NCI-H510A treated with DMSO at 0.1 percent for 48 hours (cell line): ENCODE results near the gene ITGA11.

ENCODE experiments used
- DNase-seq: peaks from one replicate; lab custom pipeline; 2025; lab: John Stamatoyannopoulos, UW

ITGA11 gene

DNA sequence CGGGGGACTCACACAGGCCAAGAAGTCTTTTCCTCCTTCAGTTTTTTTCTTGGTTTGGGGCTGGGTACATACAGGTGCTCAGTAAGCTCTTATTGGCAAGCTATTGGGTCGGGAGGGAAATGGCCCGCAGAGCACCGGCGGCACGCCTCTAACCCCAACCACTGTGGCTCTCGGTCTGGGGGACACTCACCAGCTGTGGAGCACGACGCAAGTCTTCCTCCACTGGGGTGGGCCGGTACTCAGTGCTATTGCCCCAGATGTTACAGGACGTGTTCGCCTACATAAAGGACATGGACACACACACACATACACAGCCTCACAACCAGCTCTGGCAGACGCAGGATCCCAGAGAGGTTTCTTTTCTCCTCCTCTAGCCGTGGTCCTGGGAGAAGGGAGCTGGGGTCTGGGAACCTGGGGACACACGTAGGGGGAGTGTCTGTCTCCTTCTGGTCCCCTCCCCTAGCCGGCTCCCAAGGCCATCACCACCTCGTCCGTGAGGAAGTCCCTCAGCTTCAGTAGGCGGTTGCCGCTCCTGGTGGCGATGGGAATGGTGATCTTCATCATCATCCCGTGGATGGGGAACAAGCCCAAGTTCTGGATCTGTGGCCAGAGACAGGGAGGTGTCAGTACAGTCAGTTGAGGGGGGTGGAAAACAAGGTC lies 121.0 kb downstream of the ITGA11 start:
- no peak for DNase-seq

DNA sequence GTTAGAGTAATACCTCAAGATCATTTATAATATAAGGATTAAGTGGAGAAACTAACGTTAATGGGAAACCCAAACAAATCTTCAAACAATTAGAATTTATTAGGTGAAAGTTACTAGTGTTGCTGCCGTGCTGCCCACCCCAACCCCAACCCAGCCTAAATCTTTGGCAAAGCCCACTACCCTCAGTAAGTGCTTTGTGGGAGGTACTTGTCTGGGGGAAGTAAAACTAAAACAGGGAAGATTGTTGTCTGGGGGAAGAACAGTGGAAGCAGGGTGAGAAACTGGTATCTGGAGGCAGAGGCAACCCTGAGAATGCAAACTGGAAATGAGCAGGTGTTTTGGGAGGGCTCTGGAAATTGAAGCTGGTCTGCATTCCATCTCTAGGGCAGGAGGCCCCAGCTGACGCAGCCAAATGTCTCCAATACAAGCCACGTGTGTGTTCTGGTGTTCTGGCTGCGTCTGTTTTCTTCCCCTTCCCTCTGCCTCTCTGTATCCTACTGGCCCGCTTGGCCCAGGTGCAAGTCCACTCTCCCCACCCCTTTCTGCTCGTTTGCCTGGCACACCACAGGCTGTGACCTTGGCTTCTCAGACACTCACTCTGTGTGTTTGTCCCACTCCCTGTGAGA lies 121.7 kb downstream of the ITGA11 start:
- no peak for DNase-seq

DNA sequence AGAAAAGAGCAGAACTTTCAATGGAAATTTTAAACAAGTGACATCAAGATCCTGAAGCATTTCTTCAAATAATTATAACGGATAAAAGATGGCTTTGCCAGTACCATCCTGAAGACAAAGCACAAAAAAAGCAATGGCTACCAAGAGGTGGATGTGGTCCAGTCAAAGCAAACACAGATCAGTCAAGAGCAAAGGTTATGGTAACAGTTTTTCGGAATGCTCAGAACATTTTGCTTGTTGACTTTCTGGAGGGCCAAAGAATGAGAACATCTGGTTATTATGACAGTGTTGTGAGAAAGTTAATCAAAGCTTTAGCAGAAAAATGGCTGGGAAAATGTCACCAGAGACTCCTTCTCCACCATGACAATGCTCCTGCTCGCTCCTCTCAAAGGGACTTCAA lies 122.9 kb downstream of the ITGA11 start:
- DNase-seq = no peak

DNA sequence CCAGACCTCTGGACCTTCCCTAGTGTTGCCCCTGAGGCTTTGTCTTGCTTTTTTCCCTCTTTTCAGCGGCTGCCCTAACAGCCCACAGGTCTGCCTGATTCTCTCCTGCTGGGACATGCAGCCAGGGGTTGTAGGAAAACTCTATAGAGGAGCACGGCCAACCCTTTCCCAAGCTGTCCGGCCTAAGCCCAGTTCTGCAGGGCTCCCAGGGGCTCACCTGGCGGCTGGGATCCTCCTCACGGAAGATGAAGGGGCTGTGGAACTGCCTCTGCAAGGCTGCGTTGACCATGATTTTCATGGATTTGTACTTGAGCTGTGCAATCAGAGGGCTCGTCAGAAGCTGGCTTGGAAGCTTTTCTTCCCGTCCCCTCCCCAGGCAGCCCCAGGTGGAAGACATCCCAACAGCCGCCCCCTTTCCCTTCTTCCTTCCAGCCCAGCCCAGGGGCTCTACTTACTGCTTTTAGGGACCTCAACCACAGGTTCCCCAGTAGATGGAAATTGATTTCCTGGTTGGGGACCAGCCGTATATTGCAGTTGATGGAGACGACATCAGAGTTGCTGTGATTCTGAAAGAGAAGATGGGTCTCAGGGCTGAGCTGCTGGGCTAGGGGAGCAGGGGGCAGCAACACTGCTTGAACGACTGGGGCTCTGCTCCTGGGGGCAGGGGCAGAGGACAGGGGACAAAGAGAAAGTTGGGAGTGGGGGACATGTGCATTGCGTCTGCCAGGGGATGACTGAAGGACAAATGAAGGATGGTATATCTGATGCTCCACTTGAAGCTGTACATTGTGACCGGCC lies 124.6 kb downstream of the ITGA11 start:
- DNase-seq = no peak

DNA sequence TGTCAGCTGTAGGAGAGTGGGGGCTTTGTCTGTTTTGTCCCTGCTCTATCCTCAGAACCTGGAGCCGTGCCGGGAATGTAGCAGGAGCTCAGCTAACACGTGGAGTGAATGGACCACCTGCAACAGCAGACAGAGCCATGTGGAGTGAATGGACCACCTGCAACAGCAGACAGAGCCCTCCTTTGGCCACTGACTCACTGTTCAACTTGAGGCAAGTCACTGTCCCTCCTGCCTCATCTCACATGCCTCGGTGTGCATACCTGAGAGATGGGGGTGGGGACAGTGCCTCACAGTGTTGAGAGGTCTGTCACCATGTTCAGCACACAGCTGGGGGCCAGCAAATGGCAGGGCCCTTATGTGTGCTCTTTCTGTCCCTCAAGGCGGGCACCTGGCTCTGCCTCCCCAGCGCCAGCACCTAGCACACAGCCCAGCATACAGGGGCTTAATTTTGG lies 126.5 kb downstream of the ITGA11 start:
- DNase-seq = no peak

DNA sequence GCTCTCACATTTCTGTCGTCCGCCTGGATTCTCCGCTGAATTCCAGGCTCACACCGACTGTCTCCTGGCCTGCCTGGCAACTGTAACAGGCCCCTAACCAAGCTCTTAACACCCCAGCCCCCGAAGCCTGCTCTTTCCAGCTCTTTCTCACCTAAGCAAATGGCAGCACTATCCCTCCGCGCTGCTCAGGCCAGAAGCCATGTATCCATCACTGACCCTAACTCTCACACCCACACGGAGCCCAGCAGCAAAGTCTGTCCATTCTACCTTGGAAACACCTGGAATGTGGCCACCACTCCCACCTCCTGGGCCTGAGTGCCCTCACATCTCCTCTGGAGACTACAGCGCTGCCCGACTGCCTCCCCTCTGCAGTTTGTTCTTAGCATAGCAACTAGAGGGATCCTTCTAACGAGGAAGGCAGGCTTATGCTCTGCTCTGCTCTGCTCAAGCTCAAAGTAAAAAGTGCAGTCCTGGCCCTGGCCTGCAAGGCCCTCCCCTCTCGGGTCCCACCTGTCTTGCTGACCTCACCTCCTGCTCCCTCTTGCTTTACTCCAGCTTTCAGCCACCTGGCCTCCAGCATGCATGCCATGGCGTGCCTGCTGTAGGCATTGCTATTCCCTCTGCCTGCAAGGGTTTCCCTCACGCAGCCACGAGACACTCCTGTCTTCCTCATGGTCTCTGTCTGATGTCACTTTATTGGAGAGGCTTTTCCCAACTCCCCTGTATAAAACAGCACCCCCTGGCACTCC lies 127.2 kb downstream of the ITGA11 start:
- DNase-seq = peak; percentile 26

DNA sequence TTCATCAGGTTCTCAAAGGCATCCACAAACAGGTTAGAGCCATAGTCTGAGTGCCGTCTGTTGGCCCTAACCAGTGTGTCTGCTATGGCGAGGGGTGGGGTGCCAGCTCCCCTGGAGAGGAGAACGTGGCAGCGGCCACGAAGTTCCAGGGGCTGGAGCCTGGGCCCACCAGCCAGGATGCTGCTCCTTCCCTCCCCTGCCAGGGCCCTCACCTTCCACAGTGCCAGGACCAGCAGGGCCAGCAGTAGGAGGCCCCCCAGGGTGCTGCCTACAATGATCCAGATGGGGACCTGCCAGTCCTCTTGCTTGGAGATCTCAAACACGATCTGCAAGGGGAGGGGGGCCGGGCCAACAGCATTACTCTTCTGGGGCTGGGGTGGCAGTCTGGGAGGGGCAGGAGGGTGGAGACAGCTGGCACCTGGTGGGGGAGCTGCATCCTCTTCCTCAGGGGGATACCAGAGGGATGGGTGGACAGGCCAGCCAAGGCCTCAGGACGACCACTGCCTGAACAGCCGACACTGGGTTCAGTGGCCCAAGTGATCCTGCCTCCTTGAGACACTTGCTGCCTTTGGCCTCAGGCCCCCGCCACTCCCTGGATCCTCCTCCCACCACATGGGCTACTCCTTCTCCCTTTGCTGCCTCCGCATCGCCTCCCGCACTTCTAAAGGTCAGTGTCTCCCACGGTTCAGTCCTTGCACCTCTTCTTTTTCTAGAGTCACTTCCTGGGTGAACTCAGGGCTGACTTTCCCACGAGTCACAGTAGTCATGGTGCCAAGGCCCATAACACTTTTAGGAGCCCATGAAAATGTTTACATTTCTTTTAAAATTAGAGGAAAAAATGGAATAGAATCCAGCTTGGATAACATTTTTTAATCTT lies 128.2 kb downstream of the ITGA11 start:
- no peak for DNase-seq

DNA sequence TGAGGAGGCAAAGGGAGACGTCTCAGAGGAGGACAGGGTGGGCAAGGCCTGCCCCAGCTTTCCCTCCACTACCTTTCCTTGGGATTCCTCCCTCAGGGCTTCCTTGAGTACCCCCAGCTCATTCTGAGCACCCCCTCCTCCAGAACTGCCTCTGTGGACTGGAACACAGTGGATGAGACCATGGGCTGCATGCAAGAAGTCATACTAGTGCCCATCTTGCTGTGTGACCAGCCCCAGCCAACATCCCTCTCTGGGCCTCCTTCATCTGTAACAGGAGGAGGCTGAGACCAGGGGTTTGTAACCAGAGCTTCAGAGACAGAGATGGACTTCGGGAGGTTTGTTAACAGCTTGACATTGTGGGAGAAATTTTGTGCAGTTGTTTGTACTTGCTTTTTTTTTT lies 128.8 kb downstream of the ITGA11 start:
- no peak for DNase-seq

DNA sequence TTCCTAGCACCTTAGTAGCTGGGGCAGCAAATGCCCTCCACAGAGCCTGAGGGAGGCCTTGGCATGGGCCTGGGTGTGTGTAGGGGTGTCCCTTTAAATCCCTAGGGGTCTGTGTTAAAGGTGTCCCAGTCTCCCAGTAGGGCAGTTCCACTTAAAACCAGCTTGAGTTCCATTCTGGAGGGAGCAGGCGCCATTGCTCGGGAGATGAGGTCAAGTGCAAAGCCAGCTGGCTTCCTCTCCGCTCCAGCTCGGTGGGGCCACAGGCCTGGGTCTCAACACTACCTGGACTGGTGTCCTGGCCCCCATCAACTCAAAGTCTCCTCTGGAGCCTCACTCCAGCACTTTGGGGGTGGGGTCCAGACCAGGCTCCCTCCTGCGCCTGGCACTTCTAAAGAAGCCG lies 129.2 kb downstream of the ITGA11 start:
- no peak for DNase-seq

DNA sequence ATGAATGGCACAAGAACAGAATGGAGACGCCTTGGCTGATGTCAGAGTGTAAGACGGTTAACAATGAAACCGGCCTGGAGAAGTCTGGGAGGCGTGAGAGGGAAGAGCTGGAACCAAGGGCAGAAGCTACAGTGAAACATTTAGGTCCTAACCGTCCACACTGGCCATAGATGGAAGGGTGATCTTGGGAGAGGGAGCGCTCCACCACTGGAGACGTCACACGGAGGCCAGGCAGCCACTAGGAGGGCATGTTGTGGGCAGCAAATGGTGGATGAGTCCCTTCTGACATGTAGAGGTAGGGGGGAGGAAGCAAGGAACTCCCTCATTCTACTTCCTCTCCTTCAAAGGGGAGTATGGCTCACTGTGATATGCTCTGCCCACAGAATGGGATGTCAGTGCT lies 130.7 kb downstream of the ITGA11 start:
- no peak for DNase-seq

DNA sequence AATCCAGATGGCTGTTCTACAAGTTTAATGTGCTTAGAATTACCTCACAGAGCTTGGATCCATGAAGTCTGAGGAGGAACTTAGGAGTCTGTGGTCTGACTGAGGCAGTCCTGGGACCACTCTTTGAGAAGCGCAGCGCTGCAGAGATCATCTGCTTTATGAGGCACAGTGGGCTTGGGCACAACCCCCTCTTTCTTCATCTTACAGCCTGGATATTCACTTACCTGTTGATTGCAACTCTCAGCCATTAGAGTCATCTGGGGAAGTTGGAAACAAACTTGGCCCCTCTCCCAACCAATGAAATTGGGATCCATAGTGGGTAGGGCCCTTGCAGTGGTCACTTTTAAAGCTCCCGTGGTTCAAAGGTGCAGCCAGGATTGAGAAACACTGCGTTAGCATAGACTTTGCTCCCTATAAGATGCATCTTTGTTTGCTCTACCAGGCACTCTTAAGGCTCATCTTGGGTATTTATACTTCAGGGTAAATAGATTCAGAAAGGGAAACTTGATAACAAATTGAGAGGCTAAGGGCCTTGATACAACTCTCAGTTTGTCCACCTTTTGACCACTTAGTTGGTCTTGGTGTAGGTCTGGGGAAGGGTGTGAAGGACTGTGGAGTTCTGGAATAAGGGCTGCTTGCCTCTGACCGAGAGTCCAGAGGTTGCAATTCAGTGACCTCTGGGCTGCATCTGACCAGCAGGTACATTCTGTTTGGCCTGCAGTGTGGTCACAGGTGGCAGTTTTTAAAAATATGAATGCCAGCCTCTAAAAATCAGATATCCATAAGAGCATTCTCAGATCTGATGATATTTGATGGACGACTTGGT lies 131.6 kb downstream of the ITGA11 start:
- DNase-seq = no peak

DNA sequence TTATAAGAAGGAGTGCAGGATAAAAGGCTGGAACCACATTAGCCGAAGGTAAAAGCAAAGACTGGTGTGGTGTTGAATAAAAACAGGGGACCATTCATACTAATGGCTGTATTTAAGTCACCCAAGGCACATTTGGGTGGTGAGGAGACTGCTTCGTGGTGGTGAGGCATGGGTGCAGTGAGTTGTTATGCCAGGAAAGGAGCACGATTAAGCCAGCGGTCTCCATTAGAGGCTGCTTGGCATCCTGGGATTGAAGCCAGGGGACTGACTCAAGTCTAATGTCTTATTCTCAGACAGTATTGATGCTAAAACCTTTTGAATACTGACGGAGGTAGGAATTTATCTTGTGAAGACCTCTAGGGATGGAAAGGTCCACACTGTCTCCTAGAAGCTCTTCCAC lies 132.5 kb downstream of the ITGA11 start:
- DNase-seq = no peak

DNA sequence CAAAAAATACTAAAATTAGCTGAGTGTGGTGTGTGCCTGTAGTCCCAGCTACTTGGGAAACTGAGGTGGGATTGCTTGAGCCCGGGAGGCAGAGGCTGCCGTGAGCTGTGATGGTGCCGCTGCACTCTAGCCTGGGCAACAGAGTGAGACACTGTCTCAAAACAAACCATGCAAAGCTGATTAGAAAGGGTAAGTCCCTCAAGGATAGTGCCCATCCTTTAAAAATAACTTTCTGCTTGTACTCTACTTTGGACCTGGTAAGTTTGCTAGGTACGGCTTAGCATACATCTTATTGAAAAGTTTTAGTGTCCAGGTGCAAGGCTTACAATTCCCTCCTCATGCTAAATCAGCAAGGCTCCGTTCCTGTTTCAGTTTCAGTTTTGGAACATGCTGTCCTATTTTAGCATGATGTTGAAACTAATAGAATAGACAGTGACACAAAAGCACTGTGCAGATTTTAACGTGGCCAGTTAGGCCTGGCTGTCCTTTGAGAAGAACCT lies 133.0 kb downstream of the ITGA11 start:
- DNase-seq = no peak

DNA sequence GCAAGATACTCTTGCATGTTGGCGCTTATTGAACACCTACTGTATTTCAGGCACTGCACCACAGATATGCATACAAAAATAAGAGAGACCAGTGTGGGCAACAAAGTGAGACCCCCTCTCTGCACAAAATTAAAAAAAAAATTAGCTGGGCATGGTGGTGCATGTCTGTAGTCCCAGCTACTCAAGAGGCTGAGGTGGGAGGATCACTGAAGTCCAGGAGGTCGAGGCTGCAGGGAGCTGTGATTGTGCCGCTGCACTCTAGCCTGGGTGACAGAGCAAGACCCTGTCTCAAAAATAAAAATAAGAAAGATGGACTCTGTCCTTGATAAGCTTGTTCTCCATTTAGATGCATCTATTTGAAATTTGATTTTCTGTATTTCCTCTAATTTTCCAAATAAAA lies 133.6 kb downstream of the ITGA11 start:
- no peak for DNase-seq

DNA sequence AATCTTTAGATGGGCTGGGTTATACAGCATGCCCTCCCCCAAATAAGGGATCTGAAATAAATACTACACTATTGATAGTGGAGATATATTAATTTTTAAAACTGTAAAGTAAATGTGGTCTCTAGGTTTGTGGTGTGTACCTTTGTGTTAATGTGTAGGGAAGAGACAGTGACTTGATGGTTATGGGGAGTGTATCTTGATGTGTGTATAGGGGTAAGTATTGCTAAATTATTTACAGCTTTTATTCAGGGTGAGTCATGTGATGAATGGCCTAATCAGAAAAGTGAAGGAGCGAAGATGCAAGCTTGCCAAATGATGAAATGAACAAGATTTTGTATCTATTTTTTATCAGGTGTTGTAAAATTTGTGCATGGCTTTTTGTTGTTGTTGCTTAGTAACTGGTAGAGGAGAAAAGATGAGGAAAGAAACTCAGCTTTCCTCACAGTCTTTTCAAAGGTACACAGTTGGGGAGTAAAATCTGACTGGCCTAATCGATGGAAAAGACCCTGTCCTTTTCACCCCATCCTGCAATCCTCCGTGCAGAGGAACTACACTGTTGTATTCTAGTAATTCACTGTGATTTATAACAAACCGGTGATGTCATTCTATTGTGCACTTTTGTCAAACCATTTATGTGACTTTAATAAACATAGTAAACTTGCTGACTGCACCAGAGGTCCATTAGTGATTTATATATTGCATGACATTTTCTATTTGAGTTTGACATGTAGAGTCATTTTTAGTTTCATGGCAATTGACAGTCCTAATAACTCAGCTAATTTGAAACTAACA lies 136.8 kb downstream of the ITGA11 start:
- no peak for DNase-seq

DNA sequence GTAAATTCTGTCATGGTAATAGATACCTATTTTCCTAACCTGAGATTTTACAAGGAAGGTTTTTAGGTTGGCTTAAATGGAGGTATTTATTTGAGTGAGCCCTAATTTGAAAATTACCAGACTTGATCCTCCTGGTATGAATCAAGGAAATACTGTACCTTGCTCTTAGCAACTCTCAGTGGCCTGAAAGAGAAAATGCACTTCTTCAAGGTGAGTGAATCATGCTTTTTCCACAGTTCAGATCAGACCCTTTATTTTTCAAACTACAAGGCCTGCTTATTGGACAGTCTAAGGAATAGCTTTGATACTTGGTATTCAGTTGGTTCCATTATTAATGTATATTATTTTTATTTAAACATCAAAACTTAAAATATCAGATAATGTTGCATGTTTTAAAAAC lies 139.0 kb downstream of the ITGA11 start:
- no peak for DNase-seq

DNA sequence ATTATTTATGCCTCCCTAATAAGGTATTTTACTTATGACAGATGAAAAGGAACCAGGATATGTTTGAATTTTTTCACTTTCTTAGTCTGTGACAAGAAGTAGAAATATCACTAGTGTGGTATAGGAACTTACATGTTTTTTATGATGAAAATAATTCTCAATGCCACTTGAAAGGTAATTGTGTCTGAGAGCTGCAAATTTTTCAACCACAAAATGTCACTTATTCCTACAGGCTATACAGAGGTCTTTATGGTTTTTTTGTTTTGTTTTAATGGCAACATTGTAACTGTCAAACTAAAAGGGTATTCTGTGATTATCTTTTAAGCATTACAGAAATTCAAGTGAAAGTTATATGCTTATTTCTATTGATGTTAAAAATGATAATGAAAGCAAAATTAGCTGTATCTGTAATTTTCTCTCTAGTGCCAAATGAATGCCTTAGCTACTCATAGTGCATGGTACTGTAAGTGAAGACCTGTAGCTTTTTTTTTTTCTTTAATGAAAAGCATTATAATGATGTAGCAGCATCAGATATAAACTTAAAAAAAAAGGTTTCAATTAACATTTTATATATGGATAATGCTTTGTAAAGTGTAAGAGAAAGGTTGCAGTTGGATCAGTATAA lies 139.7 kb downstream of the ITGA11 start:
- no peak for DNase-seq

DNA sequence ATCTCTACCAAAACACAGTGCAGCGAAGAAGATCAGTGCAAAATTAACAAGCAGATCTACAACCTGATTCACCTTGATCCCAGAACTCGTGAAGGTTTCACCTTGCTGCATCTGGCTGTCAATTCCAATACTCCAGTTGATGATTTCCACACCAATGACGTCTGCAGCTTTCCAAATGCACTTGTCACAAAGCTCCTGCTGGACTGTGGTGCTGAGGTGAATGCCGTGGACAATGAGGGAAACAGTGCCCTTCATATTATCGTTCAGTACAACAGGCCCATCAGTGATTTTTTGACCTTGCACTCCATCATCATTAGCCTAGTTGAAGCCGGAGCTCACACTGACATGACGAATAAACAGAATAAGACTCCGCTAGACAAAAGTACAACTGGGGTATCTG lies 141.2 kb downstream of the ITGA11 start:
- no peak for DNase-seq
